HCT116 (cell line): Measurements from ENCODE around the gene PTPRA. TPM values are rescaled to one million over a fixed set of nuclear protein-coding genes. Genes with fewer than 3 reads are reported as not detected.

Experiments used
- ATAC-seq: fragments of 200-7000 bp; cut with Tn5 transposase; 2 replicates; pipeline ENCODE4 v1.9.1; 2020; ENCODE audit warnings: mild to moderate bottlenecking, moderate library complexity
- BruUV-seq: library from RNA; stranded (reverse); fragments of 400-500 nt; replicated peaks from 2 replicates; lab custom pipeline; 2021; lab: Mats Ljungman, UMichigan
- CTCF ChIA-PET: fragments of 300-600 bp; sonication (Branson Sonifier 250); formaldehyde crosslinking; loops from one replicate; lab custom pipeline; 2021; ENCODE audit warnings: antibody characterized with exemption; lab: Charles Lee
- POLR2A ChIA-PET: fragments of 300-600, 350-600 bp; sonication (Branson Sonifier 250); formaldehyde crosslinking; loops from one replicate; lab custom pipeline; 2021; ENCODE audit warnings: antibody characterized with exemption; lab: Charles Lee
- RAD21 ChIA-PET, 2 experiments: fragments of 300-600 bp; sonication (Branson Sonifier 250); formaldehyde crosslinking; loops; one replicate each; lab custom pipeline; 2023; ENCODE audit warnings: low total read pairs in 2 of 2; ENCODE audit not compliant: uncharacterized antibody in 2 of 2, unreplicated experiment in 2 of 2, low non-redundant PET in 1 of 2; lab: Charles Lee
- DNase-seq: peaks from one replicate; pipeline ENCODE4 v3.0.0-alpha.2; 2010; ENCODE audit warnings: low read depth, low spot score
- H2AFZ ChIP-seq: fragments of 200-600 bp; shearing (Covaris generic), sonication (generic); 2 replicates; pipeline ENCODE4 v1.6.1; 2017; ENCODE audit warnings: low read depth, mixed run types, mixed read lengths, antibody characterized with exemption, low read length; ENCODE audit not compliant: poor library complexity, severe bottlenecking
- H3K27ac ChIP-seq: 2 replicates; pipeline ENCODE4 v1.5.1; 2012; ENCODE audit warnings: low read depth, low read length
- H3K27me3 ChIP-seq: fragments of 200-600 bp; sonication (generic); 2 replicates; pipeline ENCODE4 v1.6.1; 2016; ENCODE audit warnings: mixed run types, low read length, mixed read lengths; ENCODE audit not compliant: insufficient read depth
- H3K36me3 ChIP-seq, 2 experiments: fragments of 200-500 bp in 1 of 2; fragments of 200-600 bp in 1 of 2; sonication (Bioruptor generic) in 1 of 2; sonication (generic) in 1 of 2; 2 replicates each; pipeline versions ENCODE4 v1.5.1 to v1.6.1; 2014 to 2016; ENCODE audit warnings: low read length in 2 of 2, inconsistent platforms in 1 of 2, mixed read lengths in 1 of 2, mixed run types in 1 of 2; ENCODE audit not compliant: insufficient read depth in 2 of 2, control insufficient read depth in 1 of 2
- H3K4me1 ChIP-seq, 2 experiments: fragments of 200-600 bp in 1 of 2; sonication (generic) in 1 of 2; 2 replicates each; pipeline versions ENCODE4 v1.5.1 to v1.6.1; 2012 to 2017; ENCODE audit warnings: low read length in 2 of 2, inconsistent platforms in 1 of 2, mild to moderate bottlenecking in 1 of 2, mixed read lengths in 1 of 2, mixed run types in 1 of 2, moderate library complexity in 1 of 2; ENCODE audit not compliant: insufficient read depth in 2 of 2, control insufficient read depth in 1 of 2
- H3K4me2 ChIP-seq: fragments of 200-600 bp; sonication (generic); 2 replicates; pipeline ENCODE4 v1.6.1; 2017; ENCODE audit warnings: mixed run types, low read length, mixed read lengths
- H3K4me3 ChIP-seq, 2 experiments: fragments of 200-600 bp in 1 of 2; sonication (generic) in 1 of 2; replicated peaks in 1 of 2; 2 replicates each; pipeline ENCODE4 v1.5.1; 2011 to 2016; ENCODE audit warnings: low read length in 2 of 2, control low read depth in 1 of 2, low read depth in 1 of 2, mild to moderate bottlenecking in 1 of 2, mixed read lengths in 1 of 2, mixed run types in 1 of 2
- H3K79me2 ChIP-seq: fragments of 200-600 bp; sonication (generic); 2 replicates; pipeline ENCODE4 v1.6.1; 2017; ENCODE audit warnings: mild to moderate bottlenecking, mixed run types, low read length, moderate library complexity, mixed read lengths; ENCODE audit not compliant: insufficient read depth
- H3K9ac ChIP-seq: fragments of 200-600 bp; sonication (generic); 2 replicates; pipeline ENCODE4 v1.6.1; 2016; ENCODE audit warnings: low read length, mixed read lengths
- H3K9me2 ChIP-seq: fragments of 200-600 bp; sonication (generic), shearing (Covaris generic); 2 replicates; pipeline ENCODE4 v1.6.1; 2017; ENCODE audit warnings: mixed run types, mild to moderate bottlenecking, moderate library complexity; ENCODE audit not compliant: insufficient read depth
- H3K9me3 ChIP-seq, 2 experiments: fragments of 200-500 bp in 1 of 2; fragments of 200-600 bp in 1 of 2; sonication (Bioruptor generic) in 1 of 2; sonication (generic) in 1 of 2; 2 replicates each; pipeline ENCODE4 v1.6.1; 2014 to 2017; ENCODE audit warnings: low read length in 2 of 2, mixed read lengths in 2 of 2, inconsistent platforms in 1 of 2, low read depth in 1 of 2, mild to moderate bottlenecking in 1 of 2, mixed run types in 1 of 2, moderate library complexity in 1 of 2; ENCODE audit not compliant: control insufficient read depth in 1 of 2, insufficient read depth in 1 of 2
- H4K20me1 ChIP-seq: fragments of 200-600 bp; sonication (generic), shearing (Covaris generic); 2 replicates; pipeline ENCODE4 v1.6.1; 2017; ENCODE audit warnings: mixed run types, mild to moderate bottlenecking, moderate library complexity; ENCODE audit not compliant: insufficient read depth
- ATF3 ChIP-seq: IDR thresholded peaks from 2 replicates; pipeline ENCODE4 v1.6.1; 2012
- CBX3 ChIP-seq: IDR thresholded peaks from 2 replicates; pipeline ENCODE4 v1.6.1; 2012; ENCODE audit warnings: low read depth
- FOSL1 ChIP-seq: IDR thresholded peaks from 2 replicates; pipeline ENCODE4 v1.6.1; 2012; ENCODE audit warnings: low read depth
- JUND ChIP-seq: IDR thresholded peaks from 2 replicates; pipeline ENCODE4 v1.6.1; 2012
- POLR2A ChIP-seq: IDR thresholded peaks from 2 replicates; pipeline ENCODE4 v1.7.0; 2011; ENCODE audit warnings: borderline replicate concordance; ENCODE audit not compliant: insufficient read depth, insufficient read length; ENCODE audit errors: extremely low read depth
- REST ChIP-seq: IDR thresholded peaks from 2 replicates; pipeline ENCODE4 v1.6.1; 2012; ENCODE audit warnings: low read depth
- YY1 ChIP-seq: IDR thresholded peaks from 2 replicates; pipeline ENCODE4 v1.6.1; 2011; ENCODE audit warnings: low read length, low read depth, moderate library complexity, mild to moderate bottlenecking; ENCODE audit not compliant: insufficient replicate concordance; ENCODE audit errors: extremely low read depth
- intact Hi-C: fragments of 100-400 bp; cut with micrococcal nuclease; formaldehyde crosslinking; loops from 2 replicates; pipeline ENCODE4 v1.10.0; 2022
- total RNA-seq: library from RNA; stranded (reverse); gene quantifications from one replicate; pipeline ENCODE4 v1.2.1, GENCODE V29; 2021; ENCODE audit not compliant: unreplicated experiment

PTPRA gene
- total RNA-seq, 1 experiment from 2014 or later, result 44.6 TPM

GRCh38 chr20:2993250-2993649, 120.0 kb downstream of the PTPRA start:
- H3K27ac ChIP-seq, result no peak overlapping the region
- CTCF ChIA-PET, result no interaction called here
- no TSS peak for BruUV-seq

More at GRCh38 chr20:2993250-2993649, 120.0 kb downstream of the PTPRA start:
- Histone ChIP-seq H3K4me1 (no peaks in the 10 kb centered on the region), H3K27me3 (no peaks in the 10 kb centered on the region), H3K4me3 (no peak overlapping the region), H3K36me3 (peaks cover 7 to 15% of the 10 kb centered on the region in 2 experiments; a peak in 3 of 4 replicates), H4K20me1 (no peaks in the 10 kb centered on the region), H3K9ac (no peak overlapping the region), H3K4me2 (no peak overlapping the region), H3K79me2 (no peaks in the 10 kb centered on the region), H3K9me3 (no peaks in the 10 kb centered on the region), H3K9me2 (no peaks in the 10 kb centered on the region), H2AFZ (no peak overlapping the region)
- no peak for TF ChIP-seq YY1
- TF ChIP-seq JUND, result no peak
- no peak for TF ChIP-seq REST
- TF ChIP-seq POLR2A, result no peak
- no peak for TF ChIP-seq ATF3
- TF ChIP-seq CBX3, result no peak
- TF ChIP-seq FOSL1, result no peak
- ChIA-PET POLR2A (no interaction called here), RAD21 (no interaction called here)
- intact Hi-C loops, result no loop called here
- DNase-seq (no peak), ATAC-seq (no peak)
